Measurements from ENCODE around the gene ADPGK. TPM values are rescaled to one million over a fixed set of nuclear protein-coding genes. Genes with fewer than 3 reads are reported as not detected.

Gene ADPGK
- total and polyA plus RNA-seq, 8 donors: 11.9 to 338 (median 69.7) TPM

DNA sequence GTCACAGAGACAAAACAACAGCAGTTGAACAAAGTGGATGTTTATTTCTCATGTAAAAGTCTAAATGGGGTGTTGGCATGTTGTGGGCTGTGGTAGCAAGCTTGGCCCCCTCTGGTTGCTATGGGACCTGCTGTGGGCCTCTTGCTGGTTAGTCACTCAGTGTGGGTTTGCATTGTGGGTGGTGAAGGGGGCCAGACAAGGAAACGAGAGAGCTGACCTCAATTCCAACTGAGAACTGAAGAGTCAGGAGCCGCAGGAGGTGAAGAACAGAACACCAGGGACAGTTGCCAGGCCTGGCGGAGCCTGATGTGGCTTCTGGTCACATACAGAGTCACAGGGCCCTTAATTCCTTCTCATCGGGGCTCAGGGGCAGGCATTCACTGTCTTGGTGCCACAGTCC, 1.9 kb upstream of the ADPGK start:
- intact Hi-C loops (cut with DNase I; ENCODE audit: low total_unique reads): no loop called here
- Histone ChIP-seq H3K4me1 (peaks cover 17 to 34% (median 32%) of the 10 kb centered on the region in 4 donors), H3K4me3 (no peak overlapping the region), H3K36me3 (peaks cover 0 to 3% (median 0%) of the 10 kb centered on the region in 4 donors), H3K27ac (peak overlapping the region in 4 of 5 donors; percentile 0 to 96 (median 53)), H3K9me3 (no peaks in the 10 kb centered on the region), H3K27me3 (no peaks in the 10 kb centered on the region)
- no peak for TF ChIP-seq EP300 (IDR thresholded peaks at IDR 0.05)
- TF ChIP-seq POLR2AphosphoS5 (IDR thresholded peaks at IDR 0.05): no peak
- no peak for TF ChIP-seq POLR2A (IDR thresholded peaks at IDR 0.05)
- TF ChIP-seq, protein P1, sequence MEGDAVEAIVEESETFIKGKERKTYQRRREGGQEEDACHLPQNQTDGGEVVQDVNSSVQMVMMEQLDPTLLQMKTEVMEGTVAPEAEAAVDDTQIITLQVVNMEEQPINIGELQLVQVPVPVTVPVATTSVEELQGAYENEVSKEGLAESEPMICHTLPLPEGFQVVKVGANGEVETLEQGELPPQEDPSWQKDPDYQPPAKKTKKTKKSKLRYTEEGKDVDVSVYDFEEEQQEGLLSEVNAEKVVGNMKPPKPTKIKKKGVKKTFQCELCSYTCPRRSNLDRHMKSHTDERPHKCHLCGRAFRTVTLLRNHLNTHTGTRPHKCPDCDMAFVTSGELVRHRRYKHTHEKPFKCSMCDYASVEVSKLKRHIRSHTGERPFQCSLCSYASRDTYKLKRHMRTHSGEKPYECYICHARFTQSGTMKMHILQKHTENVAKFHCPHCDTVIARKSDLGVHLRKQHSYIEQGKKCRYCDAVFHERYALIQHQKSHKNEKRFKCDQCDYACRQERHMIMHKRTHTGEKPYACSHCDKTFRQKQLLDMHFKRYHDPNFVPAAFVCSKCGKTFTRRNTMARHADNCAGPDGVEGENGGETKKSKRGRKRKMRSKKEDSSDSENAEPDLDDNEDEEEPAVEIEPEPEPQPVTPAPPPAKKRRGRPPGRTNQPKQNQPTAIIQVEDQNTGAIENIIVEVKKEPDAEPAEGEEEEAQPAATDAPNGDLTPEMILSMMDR (IDR thresholded peaks at IDR 0.05): no peak
- peak in 1 of 2 donors; percentile 40 for DNase-seq
- 56 to 75% (median 69%) methylated on average over 4 of the region's 4 CpGs for WGBS, 5 donors

GRCh38 chr15:72784456-72784876, 908 bp upstream of the ADPGK start:
- Histone ChIP-seq H3K4me3 (peak overlapping the region; percentile 84 to 100 (median 95)), H3K36me3 (peaks cover 0 to 13% (median 7%) of the 10 kb centered on the region in 4 donors), H3K27ac (peak overlapping the region; percentile 92 to 96 (median 95)), H3K4me1 (peaks cover 17 to 43% (median 37%) of the 10 kb centered on the region in 4 donors), H3K9me3 (no peaks in the 10 kb centered on the region), H3K27me3 (no peaks in the 10 kb centered on the region)
- no peak for DNase-seq
- WGBS, 5 donors: 35 to 41% (median 37%) methylated on average over 7 of the region's 7 CpGs
- intact Hi-C loops (cut with DNase I; ENCODE audit: low total_unique reads): no loop called here
- no peak for TF ChIP-seq POLR2AphosphoS5 (IDR thresholded peaks at IDR 0.05)

GRCh38 chr15:72783004-72783639, 436 bp downstream of the ADPGK start:
- H3K36me3 ChIP-seq: peaks cover 0 to 23% (median 19%) of the 10 kb centered on the region in 4 donors
- 0 to 1% (median 0%) methylated on average over 23 to 52 of the region's 52 CpGs for WGBS, 5 donors
- H3K9me3 ChIP-seq: no peaks in the 10 kb centered on the region
- peak in 1 of 2 donors; percentile 40 for DNase-seq
- peaks cover 17 to 44% (median 37%) of the 10 kb centered on the region in 4 donors for H3K4me1 ChIP-seq
- H3K4me3 ChIP-seq: peak overlapping the region; percentile 84 to 100 (median 95)
- TF ChIP-seq POLR2AphosphoS5 (IDR thresholded peaks at IDR 0.05) (no peak), POLR2A (IDR thresholded peaks at IDR 0.05) (no peak), EP300 (IDR thresholded peaks at IDR 0.05) (no peak)
- TF ChIP-seq, protein P1 (IDR thresholded peaks at IDR 0.05): no peak
- peak overlapping the region; percentile 92 to 96 (median 95) for H3K27ac ChIP-seq
- intact Hi-C loops (cut with DNase I; ENCODE audit: low total_unique reads): no loop called here
- no peaks in the 10 kb centered on the region for H3K27me3 ChIP-seq

- Histone ChIP-seq H3K27ac (peak overlapping the region in 4 of 5 donors; percentile 92 to 96 (median 95)), H3K4me3 (peak overlapping the region; percentile 84 to 100 (median 95)), H3K9me3 (no peaks in the 10 kb centered on the region), H3K27me3 (no peaks in the 10 kb centered on the region), H3K4me1 (peaks cover 17 to 44% (median 37%) of the 10 kb centered on the region in 4 donors), H3K36me3 (peaks cover 0 to 30% (median 26%) of the 10 kb centered on the region in 4 donors)
- intact Hi-C loops (cut with DNase I; ENCODE audit: low total_unique reads): no loop called here
- WGBS, 5 donors: 28 to 42% (median 31%) methylated on average over 14 of the region's 14 CpGs
- TF ChIP-seq POLR2AphosphoS5 (IDR thresholded peaks at IDR 0.05): no peak
- TF ChIP-seq, protein P1 (IDR thresholded peaks at IDR 0.05): no peak
- no peak for TF ChIP-seq EP300 (IDR thresholded peaks at IDR 0.05)
- no peak for TF ChIP-seq POLR2A (IDR thresholded peaks at IDR 0.05)
- peak in 1 of 2 donors; percentile 40 for DNase-seq
Measured at GRCh38 chr15:72782274-72783003, 1.1 kb downstream of the ADPGK start.
